Suppressor macrophage (primary cell): ENCODE data around the gene ROPN1L.

Experiments
- DNase-seq, 4 experiments: peaks; one replicate each; pipeline ENCODE4 v3.0.0-alpha.2; 2020 to 2022

ROPN1L gene

GRCh38 chr5:10459080-10460055, 17.7 kb downstream of the ROPN1L start:
- DNase-seq: no peak

GRCh38 chr5:10460252-10460906, 18.7 kb downstream of the ROPN1L start:
- DNase-seq: no peak

- no peak for DNase-seq
Observed at GRCh38 chr5:10461041-10461440, 19.4 kb downstream of the ROPN1L start.

- no peak for DNase-seq
Observed at GRCh38 chr5:10461904-10462555, 20.4 kb downstream of the ROPN1L start.

GRCh38 chr5:10463566-10463965, 21.9 kb downstream of the ROPN1L start:
- no peak for DNase-seq

- no peak for DNase-seq
Observed at GRCh38 chr5:10464173-10464572, 22.5 kb downstream of the ROPN1L start.

- DNase-seq: no peak
Observed at GRCh38 chr5:10465726-10466125, 24.0 kb downstream of the ROPN1L start.

- DNase-seq: peak; percentile 27 to 49 (median 43)
Observed at GRCh38 chr5:10466446-10467073, 24.9 kb downstream of the ROPN1L start.

GRCh38 chr5:10467281-10468198, 25.9 kb downstream of the ROPN1L start:
- DNase-seq: peak; percentile 56 to 77 (median 75)

- peak in 2 of 4 experiments; percentile 27 to 39 for DNase-seq
Observed at GRCh38 chr5:10468256-10468655, 26.6 kb downstream of the ROPN1L start.

GRCh38 chr5:10469253-10470050, 27.8 kb downstream of the ROPN1L start:
- DNase-seq: no peak

- no peak for DNase-seq
Observed at GRCh38 chr5:10470669-10471068, 29.0 kb downstream of the ROPN1L start.

- no peak for DNase-seq
Observed at GRCh38 chr5:10471677-10472076, 30.0 kb downstream of the ROPN1L start.

- DNase-seq: no peak
Observed at GRCh38 chr5:10474521-10475075, 32.9 kb downstream of the ROPN1L start.

- DNase-seq: no peak
Observed at GRCh38 chr5:10475931-10476676, 34.4 kb downstream of the ROPN1L start.

- DNase-seq: no peak
Observed at GRCh38 chr5:10476878-10477277, 35.2 kb downstream of the ROPN1L start.

GRCh38 chr5:10477943-10478342, 36.3 kb downstream of the ROPN1L start:
- no peak for DNase-seq

GRCh38 chr5:10478436-10478835, 36.8 kb downstream of the ROPN1L start:
- DNase-seq: no peak

- DNase-seq: no peak
Observed at GRCh38 chr5:10479154-10479721, 37.6 kb downstream of the ROPN1L start.
